HG02588 (cell line): Measurements from ENCODE around the gene NFIB.

ENCODE experiments used
- ATAC-seq: cut with Tn5 transposase; IDR thresholded peaks from one replicate; pipeline ENCODE4 v1.9.1; 2021; ENCODE audit warnings: mild to moderate bottlenecking, moderate library complexity; ENCODE audit not compliant: unreplicated experiment

The NFIB gene

GRCh38 chr9:14084867-14085266 lies 229.1 kb downstream of the NFIB start:
- ATAC-seq = no peak

DNA sequence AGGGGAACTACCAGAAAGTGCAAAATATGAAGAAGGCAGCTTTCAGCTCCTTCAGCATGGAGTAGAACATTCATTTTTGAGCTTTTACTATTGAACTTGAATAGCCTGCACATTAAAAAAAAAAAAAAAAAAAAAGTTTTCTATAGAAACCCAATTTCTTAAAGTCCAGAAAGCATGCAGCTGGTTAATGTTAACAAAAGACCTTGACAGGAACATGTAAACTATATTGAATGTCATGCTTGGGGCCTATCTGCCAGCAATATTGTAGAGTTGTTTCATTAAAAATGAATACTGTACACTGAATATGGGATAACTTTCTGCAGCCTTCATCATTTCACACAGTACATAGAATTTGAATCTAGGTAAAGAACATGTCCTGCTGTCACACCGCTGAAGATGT lies 230.6 kb downstream of the NFIB start:
- no peak for ATAC-seq

- no peak for ATAC-seq
Observed at GRCh38 chr9:14082732-14083131, 231.2 kb downstream of the NFIB start.

GRCh38 chr9:14081745-14082144 lies 232.2 kb downstream of the NFIB start:
- no peak for ATAC-seq

- no peak for ATAC-seq
Observed at GRCh38 chr9:14080959-14081542, 232.9 kb downstream of the NFIB start.

- ATAC-seq = no peak
Observed at GRCh38 chr9:14079440-14079839, 234.5 kb downstream of the NFIB start.

- ATAC-seq = no peak
Observed at GRCh38 chr9:14077672-14078071, 236.3 kb downstream of the NFIB start.

DNA sequence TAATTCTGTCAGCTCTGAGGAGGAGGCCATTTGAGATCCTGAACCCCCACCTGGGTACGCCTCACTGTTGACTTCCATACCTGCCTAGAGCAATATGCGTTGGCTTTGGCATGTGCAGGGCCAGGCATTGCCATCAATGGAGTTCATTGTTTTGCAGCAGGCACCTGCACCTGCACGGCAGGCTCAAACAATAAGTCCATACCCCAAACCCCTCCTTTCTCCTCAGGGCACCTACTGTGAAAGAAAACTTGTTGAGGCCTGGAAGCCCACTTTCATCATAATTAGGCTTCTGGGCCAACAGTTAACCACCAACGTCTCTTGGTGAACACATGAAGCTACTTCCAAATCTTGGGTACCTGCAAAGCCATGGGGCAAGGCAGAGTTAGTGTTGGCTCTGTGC lies 238.7 kb downstream of the NFIB start:
- no peak for ATAC-seq

GRCh38 chr9:14072850-14073249 lies 241.1 kb downstream of the NFIB start:
- ATAC-seq = no peak

- ATAC-seq = no peak
Observed at GRCh38 chr9:14071484-14071883, 242.5 kb downstream of the NFIB start.

DNA sequence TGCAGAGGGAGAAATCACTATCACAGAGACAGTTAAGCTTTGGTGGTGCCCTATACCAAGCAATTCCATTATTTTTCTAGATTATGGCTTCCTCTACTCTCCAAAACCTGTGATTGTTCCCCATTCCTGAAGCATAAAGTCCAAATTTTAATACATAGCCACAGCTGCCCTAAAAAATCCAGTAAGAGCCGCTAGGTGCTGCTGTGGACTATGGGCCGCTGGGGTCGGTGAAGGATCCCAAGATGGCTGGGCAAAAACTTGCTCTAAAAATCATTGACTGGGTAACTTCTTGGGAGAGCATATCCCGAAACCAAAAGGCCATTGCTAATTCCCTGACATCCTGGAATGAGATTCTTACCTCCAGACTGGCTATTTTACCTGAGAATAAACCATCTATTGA lies 245.3 kb downstream of the NFIB start:
- ATAC-seq = no peak

- ATAC-seq = no peak
Observed at GRCh38 chr9:14066831-14067230, 247.1 kb downstream of the NFIB start.

DNA sequence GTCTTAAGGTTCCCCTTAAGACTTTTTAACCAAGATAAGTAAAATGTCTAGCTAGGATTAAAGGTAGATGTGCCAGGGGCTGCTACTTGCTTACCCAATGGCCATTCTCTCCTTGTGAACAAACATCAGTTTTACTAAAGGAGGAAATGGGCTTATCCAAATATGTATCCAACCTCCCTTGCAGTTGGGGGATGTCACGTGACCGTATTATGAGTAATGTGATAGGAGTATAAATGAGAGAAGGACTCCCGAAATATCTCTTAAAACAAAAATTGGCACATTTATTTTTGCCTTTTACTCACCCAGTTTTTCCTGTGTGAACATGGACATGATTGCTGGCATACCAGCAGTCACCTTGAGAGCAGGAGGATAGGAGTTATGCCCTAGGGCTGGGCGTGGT lies 247.9 kb downstream of the NFIB start:
- no peak for ATAC-seq

GRCh38 chr9:14064940-14065339 lies 249.0 kb downstream of the NFIB start:
- ATAC-seq = no peak

- ATAC-seq = no peak
Observed at GRCh38 chr9:14063756-14064155, 250.2 kb downstream of the NFIB start.

DNA sequence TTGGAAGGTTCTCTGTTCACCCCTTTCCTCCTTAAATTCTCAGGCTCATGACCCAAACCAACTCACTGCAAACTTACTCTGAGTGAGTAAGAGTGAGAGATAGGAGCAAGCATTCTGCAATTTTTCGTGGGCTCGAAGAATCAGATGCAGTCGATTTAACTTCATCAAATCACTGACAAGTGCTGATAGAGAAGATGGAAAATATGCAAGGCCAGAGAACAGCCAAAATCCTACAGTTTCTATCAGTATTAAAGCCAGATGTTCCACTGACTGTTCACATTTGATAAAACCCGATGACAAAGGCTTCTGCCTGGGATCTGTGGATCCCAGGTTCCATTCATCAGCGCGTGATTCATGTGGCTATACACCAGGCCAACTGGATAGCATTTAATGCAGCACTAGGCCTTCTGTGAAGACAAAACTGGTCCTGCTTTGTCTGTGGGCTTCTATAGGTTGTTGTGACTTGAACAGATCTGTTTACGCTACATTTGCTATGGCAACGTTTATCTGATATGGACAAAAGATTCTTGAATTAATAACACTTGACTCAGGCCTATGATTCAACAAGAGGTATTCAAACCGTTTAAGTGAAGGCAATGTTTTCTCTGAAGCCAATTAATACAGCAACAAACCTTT lies 251.2 kb downstream of the NFIB start:
- no peak for ATAC-seq

- ATAC-seq = no peak
Observed at GRCh38 chr9:14061936-14062585, 251.9 kb downstream of the NFIB start.

DNA sequence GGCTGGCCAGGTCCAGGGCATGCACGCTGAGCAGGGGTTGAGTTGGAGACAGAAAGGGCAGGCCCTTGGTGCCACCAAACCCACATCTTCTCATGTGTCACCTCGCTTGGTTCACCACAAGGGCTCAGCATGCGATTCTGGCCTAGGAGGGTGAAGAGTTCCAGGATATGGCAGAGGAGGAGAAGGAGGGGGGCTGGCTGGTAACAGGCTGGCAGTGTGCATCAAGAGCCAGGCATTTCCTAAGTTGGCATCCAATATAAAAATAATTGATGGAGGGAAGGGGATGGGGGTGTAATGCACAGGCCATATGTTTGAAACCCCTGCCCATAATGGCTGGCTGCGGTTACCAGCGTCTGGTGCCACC lies 255.6 kb downstream of the NFIB start:
- no peak for ATAC-seq

GRCh38 chr9:14057368-14058324 lies 256.3 kb downstream of the NFIB start:
- ATAC-seq = no peak

DNA sequence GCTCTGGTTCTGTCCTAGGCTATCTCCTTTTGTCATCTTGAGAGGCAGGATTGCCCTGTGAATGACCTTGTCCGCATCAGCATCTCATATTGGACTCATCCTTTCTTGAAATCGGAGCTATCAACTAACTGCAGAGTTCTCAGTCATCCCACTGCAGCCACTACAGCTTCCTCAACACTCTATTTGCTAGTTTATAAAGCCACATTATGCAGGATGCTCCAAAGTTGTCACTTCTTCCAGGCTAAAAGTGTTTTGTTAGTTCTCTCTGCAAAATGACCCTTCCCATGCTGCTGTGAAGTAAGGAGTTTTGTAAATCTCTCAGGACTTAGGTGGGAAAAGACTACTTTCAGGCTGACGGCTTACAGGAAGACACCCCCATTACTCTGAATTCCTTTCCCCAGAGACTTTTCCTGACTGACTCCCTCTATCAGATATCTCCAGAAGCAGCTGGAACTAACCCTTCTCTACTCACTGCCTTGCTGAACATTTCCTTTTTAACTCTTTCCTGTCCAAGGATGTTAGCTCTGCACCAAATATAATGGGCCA lies 257.6 kb downstream of the NFIB start:
- ATAC-seq = no peak

- no peak for ATAC-seq
Observed at GRCh38 chr9:14054096-14054495, 259.8 kb downstream of the NFIB start.
